Pancreas (tissue), 10 donors: ENCODE data around the gene PTPRO. TPM values are rescaled to one million over a fixed set of nuclear protein-coding genes. Genes with fewer than 3 reads are reported as not detected.
"Not testable (repeated sequence)": the region's sequence is repeated elsewhere in the genome, so short reads cannot be mapped to it uniquely, and the experiment has no call there.

Experiments
- ATAC-seq, 4 donors: fragments of 200-7000 bp; cut with Tn5 transposase; one replicate each; pipeline versions ENCODE4 v1.8.0 to v1.9.1; 2020; ENCODE audit warnings: mild to moderate bottlenecking in 4 of 4, moderate library complexity in 4 of 4
- DNase-seq, 6 donors: peaks; one replicate each; pipeline ENCODE4 v3.0.0-alpha.2; 2020
- FAIRE-seq: peaks from 2 replicates; lab custom pipeline; 2012; peaks lifted over from hg19 to GRCh38; lab: Jason Lieb, UNC
- H3K27ac ChIP-seq, 4 donors: fragments of 200-600 bp; sonication (generic); 1 replicate in 3 of 4; 2 replicates in 1 of 4; pipeline versions ENCODE4 v1.5.0 to v1.8.0; 2020
- H3K27me3 ChIP-seq, 4 donors: fragments of 200-600 bp; one replicate each; pipeline ENCODE4 v1.8.0; 2021
- H3K36me3 ChIP-seq, 3 donors: fragments of 200-600 bp; sonication (generic) in 1 of 3; one replicate each; pipeline versions ENCODE4 v1.5.0 to v1.8.0; 2020 to 2021
- H3K4me1 ChIP-seq, 3 donors: fragments of 200-600 bp; one replicate each; pipeline ENCODE4 v1.8.0; 2021
- H3K4me3 ChIP-seq, 4 donors: fragments of 200-600 bp; sonication (generic) in 2 of 4; one replicate each; pipeline versions ENCODE4 v1.5.0 to v1.8.0; 2020 to 2021
- H3K9me3 ChIP-seq, 4 donors: fragments of 200-600 bp; one replicate each; pipeline ENCODE4 v1.8.0; 2021
- WGBS, 2 donors: extraction: QIAGEN DNeasy Blood & Tissue Kit; methylation state at CpG; one replicate each; pipeline ENCODE4 v1.1.7; 2013; 5-methylcytosine and 5-hydroxymethylcytosine counted together
- intact Hi-C, 3 donors: fragments of 100-400 bp; cut with DNase I; formaldehyde crosslinking; loops; one replicate each; pipeline versions ENCODE4 v1.11.1 to v1.14.2; 2022
- polyA plus RNA-seq, 2 donors: library from polyadenylated mRNA; stranded (reverse); fragments of 200-250 nt; gene quantifications; one replicate each; pipeline ENCODE4 v1.2.3, GENCODE V29; 2013
- total RNA-seq, 6 donors: library from RNA; stranded (reverse); fragmentation: NEBNext Ultra II Directional in 4 of 6; extraction: Animal tissue kit (Norgen Biotek cat#: 25700) in 4 of 6; gene quantifications; one replicate each; pipeline versions ENCODE4 v1.2.1 to v1.2.4, GENCODE V29; 2021 to 2023
- TF ChIP-seq, protein P1 (sequence below), 4 donors: fragments of 200-600 bp; sonication (generic) in 3 of 4; IDR thresholded peaks; one replicate each; pipeline versions ENCODE4 v1.5.0 to v1.8.0; 2021; ENCODE audit warnings: antibody characterized with exemption in 4 of 4
- donor health status: healthy with polysubstance abuse.
- donor health status: DM: no; HTN: no; CAD: no; lungs with moderate emphysema.
- donor health status: DM: no; HTN: no; CAD: no.
- donor health status: control.
- donor health status: control.
- donor health status: Bipolar disorder and iron deficiency.
- donor health status: DM: yes; HTN: yes; CAD: no.
- donor health status: DM: no; HTN: no; CAD: no.
- donor health status: DM: no; HTN: no; CAD: no.
- donor health status: DM: yes; HTN: yes; CAD: no.

The PTPRO gene
- total and polyA plus RNA-seq, 8 donors, result 0.11 to 2.6 (median 0.31) TPM; not detected in 1

DNA sequence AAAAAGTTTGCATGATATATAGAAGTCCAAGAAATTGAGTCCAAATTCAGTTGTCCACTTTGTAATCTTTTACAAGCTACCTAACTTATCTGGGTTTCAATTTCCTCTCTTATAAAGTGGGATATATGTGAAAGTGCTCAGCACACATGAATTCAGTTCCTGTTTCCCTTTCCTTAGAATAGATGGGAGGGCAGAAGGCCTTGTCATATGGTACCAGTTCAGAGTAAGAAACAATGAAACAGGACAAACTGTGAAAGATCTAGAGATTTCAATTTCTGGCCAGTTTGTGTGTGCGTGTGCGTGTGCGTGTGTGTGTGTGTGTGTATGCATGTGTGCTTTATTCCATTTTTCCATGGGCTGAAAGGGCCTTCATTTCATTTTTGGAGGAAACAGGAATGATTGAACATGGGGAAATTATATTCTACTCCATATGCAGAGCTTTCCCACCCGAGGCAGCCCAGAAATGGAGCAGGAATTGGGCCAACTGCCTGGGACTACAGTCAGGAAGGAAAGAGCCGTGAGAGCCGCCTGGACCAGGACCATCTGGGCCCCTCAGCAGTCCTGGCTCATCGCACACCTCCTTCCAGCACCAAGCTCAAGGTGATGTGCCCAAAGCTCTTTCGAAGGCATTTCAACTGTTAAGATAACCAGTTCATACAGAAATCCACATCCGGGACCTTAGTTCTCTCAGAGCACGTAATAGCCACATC is 283.7 kb downstream of the PTPRO start:
- intact Hi-C loops, result no loop called here
- WGBS, 2 donors, result 87 to 88% methylated on average over 10 of the region's 10 CpGs
- no peak for DNase-seq
- FAIRE-seq, result no peak
- H3K4me3 ChIP-seq, result no peak overlapping the region
- H3K9me3 ChIP-seq, result no peaks in the 10 kb centered on the region
- H3K4me1 ChIP-seq, result no peaks in the 10 kb centered on the region
- no peak for ATAC-seq
- no peak overlapping the region for H3K27ac ChIP-seq
- no peaks in the 10 kb centered on the region for H3K36me3 ChIP-seq
- TF ChIP-seq, protein P1, sequence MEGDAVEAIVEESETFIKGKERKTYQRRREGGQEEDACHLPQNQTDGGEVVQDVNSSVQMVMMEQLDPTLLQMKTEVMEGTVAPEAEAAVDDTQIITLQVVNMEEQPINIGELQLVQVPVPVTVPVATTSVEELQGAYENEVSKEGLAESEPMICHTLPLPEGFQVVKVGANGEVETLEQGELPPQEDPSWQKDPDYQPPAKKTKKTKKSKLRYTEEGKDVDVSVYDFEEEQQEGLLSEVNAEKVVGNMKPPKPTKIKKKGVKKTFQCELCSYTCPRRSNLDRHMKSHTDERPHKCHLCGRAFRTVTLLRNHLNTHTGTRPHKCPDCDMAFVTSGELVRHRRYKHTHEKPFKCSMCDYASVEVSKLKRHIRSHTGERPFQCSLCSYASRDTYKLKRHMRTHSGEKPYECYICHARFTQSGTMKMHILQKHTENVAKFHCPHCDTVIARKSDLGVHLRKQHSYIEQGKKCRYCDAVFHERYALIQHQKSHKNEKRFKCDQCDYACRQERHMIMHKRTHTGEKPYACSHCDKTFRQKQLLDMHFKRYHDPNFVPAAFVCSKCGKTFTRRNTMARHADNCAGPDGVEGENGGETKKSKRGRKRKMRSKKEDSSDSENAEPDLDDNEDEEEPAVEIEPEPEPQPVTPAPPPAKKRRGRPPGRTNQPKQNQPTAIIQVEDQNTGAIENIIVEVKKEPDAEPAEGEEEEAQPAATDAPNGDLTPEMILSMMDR (IDR thresholded peaks at IDR 0.05), result no peak
- no peaks in the 10 kb centered on the region for H3K27me3 ChIP-seq

DNA sequence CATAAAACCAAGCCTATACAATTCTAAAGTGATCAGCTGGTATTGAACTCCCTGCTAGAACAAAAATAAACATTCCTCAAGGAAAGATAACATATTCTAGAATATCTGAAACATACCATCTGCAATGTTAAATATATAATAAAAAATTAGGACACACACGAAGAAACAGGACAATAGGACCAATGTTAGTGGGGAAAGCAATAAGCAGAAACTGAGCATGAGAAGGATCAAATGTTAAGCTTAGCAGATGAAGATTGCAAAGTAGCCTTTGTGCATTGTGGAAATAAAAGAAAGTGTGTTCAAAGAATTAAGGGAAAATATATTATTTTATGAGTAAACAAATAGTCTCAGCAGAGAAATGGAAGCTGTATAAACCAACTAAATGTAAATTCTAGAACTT is 286.1 kb downstream of the PTPRO start:
- Histone ChIP-seq H3K36me3 (no peaks in the 10 kb centered on the region), H3K9me3 (no peaks in the 10 kb centered on the region), H3K4me3 (no peak overlapping the region), H3K4me1 (no peaks in the 10 kb centered on the region), H3K27ac (no peak overlapping the region), H3K27me3 (no peaks in the 10 kb centered on the region)
- no peak for ATAC-seq
- no peak for FAIRE-seq
- TF ChIP-seq, protein P1 (IDR thresholded peaks at IDR 0.05), result no peak
- 59 to 63% methylated on average over 1 of the region's 1 CpG for WGBS, 2 donors
- intact Hi-C loops, result no loop called here
- DNase-seq, result no peak

DNA sequence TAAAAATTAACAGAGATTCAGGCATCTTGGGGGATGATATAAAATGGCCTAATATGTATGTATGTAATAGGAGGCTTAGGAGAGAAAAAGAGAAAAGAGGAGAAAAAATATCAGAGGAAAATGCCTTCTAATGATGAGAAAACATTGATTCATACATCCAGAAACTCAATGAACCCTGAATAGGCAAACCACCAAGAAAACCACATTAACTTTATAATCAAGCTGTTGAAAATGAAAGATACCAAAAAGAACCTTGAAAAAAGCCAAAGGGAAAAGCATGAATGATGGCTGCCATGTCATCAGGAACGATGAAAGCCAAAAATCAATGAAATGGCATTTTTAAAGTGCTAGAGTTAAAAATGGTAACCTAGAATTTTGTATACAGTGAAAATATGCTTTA is 286.6 kb downstream of the PTPRO start:
- no peak overlapping the region for H3K27ac ChIP-seq
- no peaks in the 10 kb centered on the region for H3K36me3 ChIP-seq
- no peaks in the 10 kb centered on the region for H3K9me3 ChIP-seq
- TF ChIP-seq, protein P1 (IDR thresholded peaks at IDR 0.05), result no peak
- WGBS, 2 donors, result 24 to 26% methylated on average over 1 of the region's 1 CpG
- no peaks in the 10 kb centered on the region for H3K4me1 ChIP-seq
- ATAC-seq, result no peak
- H3K27me3 ChIP-seq, result no peaks in the 10 kb centered on the region
- intact Hi-C loops, result no loop called here
- no peak overlapping the region for H3K4me3 ChIP-seq
- no peak for DNase-seq
- no peak for FAIRE-seq

DNA sequence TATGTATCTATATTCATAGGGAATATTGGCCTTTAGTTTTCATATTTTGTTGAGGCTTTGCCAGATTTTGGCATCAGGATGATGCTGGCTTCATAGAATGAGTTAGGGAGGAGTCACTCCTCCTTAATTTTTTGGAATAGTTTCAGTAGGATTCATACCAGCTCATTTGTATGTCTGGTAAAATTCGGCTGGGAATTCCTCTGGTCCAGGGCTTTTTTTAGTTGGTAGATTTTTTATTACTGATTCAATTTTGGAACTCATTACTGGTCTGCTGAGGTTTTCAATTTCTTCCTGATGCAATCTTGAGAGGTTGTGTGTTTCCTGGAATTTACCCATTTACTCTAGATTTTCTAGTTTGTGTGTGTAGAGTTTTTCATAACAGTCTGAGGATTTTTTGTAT is 291.7 kb downstream of the PTPRO start:
- TF ChIP-seq, protein P1 (IDR thresholded peaks at IDR 0.05), result no peak
- Histone ChIP-seq H3K4me3 (no peak overlapping the region), H3K36me3 (no peaks in the 10 kb centered on the region), H3K27ac (no peak overlapping the region), H3K4me1 (no peaks in the 10 kb centered on the region), H3K9me3 (no peaks in the 10 kb centered on the region), H3K27me3 (no peaks in the 10 kb centered on the region)
- intact Hi-C loops, result no loop called here
- DNase-seq (no peak), ATAC-seq (no peak), FAIRE-seq (no peak)
- 81 to 97% methylated on average over 1 of the region's 1 CpG for WGBS, 2 donors

DNA sequence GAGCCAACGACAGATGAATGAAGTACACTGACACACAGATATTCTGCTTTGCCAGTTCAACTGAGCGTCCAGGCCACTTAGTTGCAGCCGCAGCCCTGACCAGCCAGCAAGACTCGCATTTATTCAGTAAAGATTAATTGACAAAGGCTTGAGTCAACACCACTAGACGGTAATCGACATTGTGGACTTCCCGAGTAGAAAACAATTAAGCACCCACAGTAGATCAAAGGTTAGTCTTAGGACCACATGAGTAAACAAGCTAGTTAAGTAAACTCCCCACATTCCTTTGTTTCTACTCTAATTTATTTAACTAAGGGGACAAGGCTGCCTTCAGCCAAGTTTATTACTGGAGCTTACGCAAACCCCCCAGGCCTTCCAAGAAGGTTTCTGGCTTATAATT is 294.2 kb downstream of the PTPRO start:
- DNase-seq, H3K4me1 ChIP-seq, H3K9me3 ChIP-seq, H3K27ac ChIP-seq, H3K36me3 ChIP-seq, H3K27me3 ChIP-seq, H3K4me3 ChIP-seq, ATAC-seq, FAIRE-seq, intact Hi-C loops: not testable (repeated sequence)
- 77 to 81% methylated on average over 8 of the region's 8 CpGs for WGBS, 2 donors
